Measurements from ENCODE around the gene B3GNT7.

Gene B3GNT7

DNA sequence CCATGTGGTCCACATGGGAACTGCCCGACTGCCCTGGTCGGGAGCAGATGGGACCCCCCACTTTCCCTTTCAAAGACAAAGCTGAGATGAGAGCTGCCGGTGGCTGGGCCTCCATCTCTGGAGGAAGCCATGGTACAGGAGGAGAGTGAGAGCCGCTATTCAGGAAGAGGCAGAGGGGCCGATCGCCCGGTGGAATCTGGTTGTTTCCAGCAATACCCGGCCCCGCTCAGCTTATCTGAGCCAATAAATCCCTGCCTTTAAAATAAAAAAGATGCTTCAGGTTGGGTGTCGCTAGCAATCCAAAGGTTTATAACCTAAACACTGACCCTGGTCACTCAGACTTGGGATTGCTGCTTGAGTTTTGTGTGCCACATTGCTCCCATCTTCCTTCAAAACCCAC lies 15.2 kb upstream of the B3GNT7 start:
- no peak for DNase-seq
- intact Hi-C loops (cut with DNase I), result no loop called here

DNA sequence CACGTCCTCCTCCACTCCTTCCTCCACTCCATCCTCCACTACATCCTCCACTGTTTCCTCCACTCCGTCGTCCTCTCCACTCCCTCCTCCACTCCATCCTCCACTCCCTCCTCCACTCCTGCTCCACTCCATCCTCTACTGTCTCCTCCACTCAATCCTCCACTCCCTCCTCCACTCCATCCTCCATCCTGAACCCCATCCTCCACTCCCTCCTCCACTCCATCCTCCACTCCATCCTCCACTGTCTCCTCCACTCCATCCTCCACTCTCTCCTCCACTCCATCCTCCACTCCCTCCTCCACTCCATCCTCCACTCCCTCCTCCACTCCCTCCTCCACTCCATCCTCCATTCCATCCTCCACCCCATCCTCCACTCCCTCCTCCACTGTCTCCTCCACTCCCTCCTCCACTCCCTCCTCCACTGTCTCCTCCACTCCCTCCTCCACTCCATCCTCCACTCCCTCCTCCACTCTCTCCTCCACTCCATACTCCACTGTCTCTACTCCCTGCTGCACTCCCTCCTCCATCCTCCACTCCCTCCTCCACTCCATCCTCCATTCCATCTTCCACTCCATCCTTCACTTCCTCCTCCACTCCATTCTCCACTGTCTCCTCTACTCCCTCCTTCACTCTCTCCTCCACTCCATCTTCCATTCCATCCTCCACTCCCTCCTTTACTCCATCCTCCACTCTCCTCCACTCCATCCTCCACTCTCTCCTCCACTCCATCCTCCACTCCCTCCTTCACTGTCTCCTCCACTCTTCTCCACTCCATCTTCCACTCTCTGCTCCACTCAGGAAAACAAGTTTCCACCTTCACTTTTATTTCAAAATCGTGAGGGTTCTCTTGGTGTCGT lies 14.3 kb upstream of the B3GNT7 start:
- DNase-seq, result no peak
- intact Hi-C loops (cut with DNase I), result no loop called here

DNA sequence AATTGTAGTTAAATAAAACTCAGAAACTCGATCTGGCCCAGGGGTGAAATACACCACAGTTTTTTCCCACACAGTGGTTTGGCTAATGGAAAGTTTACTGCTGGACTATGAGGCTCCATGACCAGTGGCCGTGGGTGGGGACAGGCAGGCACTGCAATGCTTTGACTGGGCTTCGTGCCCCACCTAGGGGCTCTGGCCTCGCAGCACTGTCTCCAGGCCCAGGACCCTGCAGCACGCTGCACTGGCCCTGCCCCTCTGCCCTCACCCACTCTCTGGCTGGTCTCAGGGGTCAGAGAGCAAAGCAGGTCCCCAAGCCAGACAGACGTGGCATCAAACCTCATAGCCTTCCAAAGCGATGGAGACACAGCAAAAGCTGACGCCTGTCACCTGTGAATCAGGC lies 13.4 kb upstream of the B3GNT7 start:
- DNase-seq, result no peak
- intact Hi-C loops (cut with DNase I), result no loop called here

DNA sequence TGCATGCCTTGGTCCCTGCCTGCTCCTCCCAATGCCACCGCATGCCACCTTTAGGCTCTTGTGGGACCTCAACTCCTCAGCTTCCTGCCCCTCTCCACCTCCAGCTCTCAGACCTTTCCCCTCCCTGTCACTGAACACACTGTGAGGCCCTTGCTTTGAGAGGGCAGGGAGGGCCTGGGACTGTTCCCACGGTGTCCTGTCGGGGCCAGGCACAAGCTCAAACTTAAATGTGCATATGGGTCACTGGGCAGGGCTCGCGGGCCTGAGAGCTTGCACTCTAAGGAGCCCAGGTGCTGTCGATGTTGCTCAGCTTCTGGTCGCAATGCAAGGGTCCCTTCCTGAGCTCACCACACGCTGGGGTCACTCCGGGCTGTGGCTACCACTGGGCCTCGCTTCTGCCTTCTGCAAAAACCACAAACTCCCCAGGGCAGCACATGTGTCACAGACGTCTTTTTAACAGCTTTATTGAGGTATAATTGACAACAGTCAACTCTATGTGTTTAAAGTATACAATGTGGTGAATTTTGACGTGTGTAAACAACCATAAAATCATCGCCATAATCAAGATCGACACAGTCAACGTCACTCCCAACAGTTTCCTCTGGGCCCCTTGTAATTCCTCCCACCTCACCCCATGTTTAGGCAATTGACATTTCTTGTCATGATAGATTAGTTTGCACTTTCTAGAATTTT lies 11.9 kb upstream of the B3GNT7 start:
- no peak for DNase-seq
- intact Hi-C loops (cut with DNase I), result no loop called here

DNA sequence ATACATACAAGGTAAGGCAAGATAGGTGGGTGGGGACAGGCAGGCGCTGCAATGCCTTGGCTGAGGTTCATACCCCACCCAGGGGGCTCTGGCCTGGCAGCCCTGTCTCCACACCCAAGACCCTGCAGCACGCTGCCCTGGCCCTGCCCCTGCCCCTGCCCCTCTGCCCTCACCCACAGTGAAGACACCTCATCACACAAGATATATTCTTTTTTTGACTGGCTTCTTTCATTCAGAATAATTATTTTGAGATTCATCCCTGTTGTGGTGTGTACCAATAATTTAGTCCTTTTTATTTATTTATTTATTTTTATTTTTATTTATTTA lies 11.4 kb upstream of the B3GNT7 start:
- no peak for DNase-seq
- intact Hi-C loops (cut with DNase I), result no loop called here

DNA sequence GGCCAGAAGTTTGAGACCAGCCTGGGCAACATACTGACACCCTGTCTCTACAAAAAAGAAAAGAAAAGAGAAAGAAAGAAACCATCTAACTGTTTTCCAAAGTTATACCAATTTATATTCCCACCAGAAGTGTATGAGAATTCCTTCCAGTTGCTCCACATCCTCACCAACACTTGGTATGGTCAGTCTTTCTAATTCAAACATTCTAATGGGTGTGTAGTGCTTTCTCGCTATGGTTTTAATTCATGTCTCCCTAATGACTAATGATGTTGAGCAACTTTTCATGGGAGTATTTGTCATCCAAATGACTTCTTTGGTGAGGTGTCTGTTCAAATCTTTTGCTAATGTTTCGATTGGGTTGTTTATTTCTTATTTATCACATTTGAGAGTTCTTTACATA lies 10.5 kb upstream of the B3GNT7 start:
- DNase-seq, result no peak
- intact Hi-C loops (cut with DNase I), result no loop called here

DNA sequence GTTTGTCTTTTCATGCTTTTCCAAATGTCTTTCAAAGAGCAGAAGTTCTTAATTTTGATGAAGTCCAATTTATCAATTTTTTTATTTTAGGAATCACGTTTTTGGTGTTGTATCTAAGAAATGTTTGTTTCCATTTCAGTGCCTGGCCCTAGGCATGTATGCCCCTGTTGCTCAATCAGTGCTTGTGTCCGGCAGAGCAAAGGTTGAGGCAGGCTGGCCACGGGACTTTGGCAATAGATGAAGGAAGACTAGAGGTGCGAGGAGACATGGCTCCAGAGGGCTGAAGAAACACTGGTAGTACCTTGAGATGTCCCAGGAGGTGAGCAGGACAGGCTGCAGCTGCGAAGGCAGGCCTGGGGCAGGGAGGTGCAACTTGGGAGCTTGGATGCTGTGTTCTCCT lies 10.1 kb upstream of the B3GNT7 start:
- DNase-seq, result no peak
- intact Hi-C loops (cut with DNase I), result no loop called here

DNA sequence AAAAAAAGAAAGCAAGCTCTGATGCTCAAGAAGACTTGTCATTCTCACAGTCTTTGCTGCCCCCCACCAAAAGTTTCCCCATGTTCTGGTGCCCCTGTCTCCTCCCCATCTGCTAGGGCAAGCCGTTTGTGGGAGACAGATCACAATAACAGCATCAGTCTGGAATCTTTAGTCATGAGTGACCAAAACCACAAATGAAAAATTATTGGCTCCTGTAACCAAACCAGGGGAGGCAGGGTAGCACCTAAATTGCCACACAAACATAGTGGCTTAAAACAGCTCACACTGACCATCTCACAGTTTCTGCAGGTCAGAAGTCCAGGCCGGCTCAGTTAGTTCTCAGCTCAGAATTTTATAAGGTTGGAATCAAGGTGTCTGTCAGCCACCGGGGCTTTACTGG lies 9.1 kb upstream of the B3GNT7 start:
- intact Hi-C loops (cut with DNase I), result no loop called here
- no peak for DNase-seq

DNA sequence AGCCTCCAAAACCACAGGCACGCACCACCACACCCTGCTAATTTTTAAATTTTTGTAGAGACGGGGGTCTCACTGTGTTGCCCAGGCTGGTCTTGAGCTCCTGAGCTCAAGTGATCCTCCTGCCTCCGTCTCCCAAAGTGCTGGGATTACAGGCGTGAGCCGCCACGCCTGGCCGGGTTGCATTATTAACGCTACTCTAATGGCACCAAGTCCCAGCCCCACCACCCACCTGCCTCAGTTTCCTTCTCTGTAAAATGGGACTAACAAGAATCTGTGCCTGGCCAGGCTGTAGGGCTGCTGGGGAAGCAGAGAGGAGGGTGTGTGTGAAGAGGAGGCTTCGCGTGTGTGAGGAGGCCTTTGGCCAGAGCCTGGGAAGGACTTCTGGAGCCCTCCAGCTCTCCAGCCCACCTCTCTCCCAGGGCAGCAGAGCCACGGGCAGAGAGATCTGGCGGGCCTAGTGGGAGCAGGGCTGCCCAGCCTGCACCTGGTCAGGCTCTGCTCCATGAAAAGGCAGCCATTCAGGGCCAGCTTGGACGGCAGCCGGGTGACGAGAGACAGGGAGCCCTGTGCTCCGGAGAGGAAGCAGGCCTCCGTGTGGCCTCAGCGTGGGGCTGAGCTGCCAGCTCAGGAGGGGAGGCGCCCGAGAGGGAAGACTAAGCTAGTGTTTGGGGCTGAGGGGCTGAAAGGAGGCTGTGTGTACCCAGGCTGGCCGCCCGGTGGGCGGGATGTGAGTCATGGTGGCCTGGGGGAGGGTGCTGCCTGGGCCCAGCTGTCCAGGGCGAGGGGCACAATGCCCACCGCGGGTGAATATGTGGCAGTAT lies 7.4 kb upstream of the B3GNT7 start:
- intact Hi-C loops (cut with DNase I), result no loop called here

DNA sequence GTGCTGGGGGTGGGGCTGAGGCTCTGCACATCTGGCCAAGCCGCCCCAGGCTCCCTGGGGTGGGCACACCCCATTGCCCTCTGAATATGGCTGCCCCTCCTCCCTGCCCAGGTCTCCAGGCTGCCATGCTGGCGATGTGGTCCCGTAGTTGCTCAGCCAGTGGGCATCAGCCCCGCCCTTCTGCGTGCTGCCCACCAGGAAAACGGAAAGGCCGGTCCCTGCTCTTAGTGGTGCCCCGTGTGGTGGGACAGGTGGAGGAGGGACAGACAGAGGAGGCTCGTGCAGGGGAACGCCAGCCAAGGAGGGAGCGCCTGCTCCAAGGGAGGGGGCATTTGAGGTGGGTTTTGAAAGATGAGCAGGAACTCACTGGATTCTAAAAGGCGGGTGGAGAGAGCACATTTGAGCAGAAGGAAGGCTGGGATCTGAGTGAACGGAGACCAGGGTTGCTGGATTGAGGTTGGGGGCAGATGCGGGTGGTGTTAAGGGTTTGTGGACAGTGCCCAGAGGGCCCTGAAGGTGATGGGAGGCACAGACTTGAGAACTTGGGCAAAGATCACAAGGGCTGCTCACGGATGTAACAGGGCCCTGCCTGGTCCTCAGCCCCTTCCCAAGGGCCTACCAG lies 6.7 kb upstream of the B3GNT7 start:
- no peak for DNase-seq
- intact Hi-C loops (cut with DNase I), result no loop called here

More for the DNA sequence above, 7.4 kb upstream of the B3GNT7 start:
- DNase-seq, result peak; percentile 86 to 98 (median 95)

DNA sequence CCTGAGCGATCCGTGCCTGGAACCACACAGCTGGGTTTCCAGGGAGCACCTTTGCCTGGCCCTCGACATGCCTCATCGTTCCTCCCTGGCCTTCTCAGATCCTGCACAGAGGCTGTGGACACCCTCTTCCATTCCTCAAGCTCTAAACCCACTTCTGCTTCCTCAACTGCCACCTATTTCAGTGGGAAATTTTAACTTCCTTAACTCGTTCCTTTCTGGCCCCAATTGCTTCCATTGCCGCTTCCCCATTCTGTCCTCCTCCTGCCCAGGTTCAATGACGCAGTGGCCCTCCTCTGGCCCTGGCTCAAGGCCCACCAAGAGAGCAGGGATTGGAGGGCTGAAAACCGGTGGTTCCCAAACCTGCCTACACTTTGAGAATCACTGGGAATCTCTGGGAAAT lies 4.8 kb upstream of the B3GNT7 start:
- intact Hi-C loops (cut with DNase I), result loop anchor here (5.0 kb wide), 1 partner anchor 43 kb away; no protein-coding TSS in a partner anchor
- no peak for DNase-seq

DNA sequence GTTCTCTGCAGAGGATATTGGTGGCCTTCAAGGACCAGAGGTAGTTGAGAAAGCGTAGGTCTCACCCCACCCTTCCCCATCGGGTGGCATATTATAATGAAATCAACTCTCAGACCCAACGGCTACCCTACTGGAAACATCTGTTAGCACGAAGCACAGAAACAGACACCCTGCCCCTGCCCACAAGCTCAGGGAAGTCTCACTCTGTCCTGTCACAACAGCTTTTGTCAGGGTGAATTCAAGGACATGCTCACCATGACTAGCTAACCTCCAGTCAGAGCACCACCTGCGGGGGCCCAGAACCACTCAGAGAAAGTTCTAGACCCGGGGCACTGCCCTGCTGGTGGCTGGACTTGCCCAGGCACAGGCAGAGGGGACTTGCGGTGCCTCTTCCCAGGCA lies 3.5 kb upstream of the B3GNT7 start:
- intact Hi-C loops (cut with DNase I), result loop anchor here (5.0 kb wide), 1 partner anchor 45 kb away; no protein-coding TSS in a partner anchor
- no peak for DNase-seq

DNA sequence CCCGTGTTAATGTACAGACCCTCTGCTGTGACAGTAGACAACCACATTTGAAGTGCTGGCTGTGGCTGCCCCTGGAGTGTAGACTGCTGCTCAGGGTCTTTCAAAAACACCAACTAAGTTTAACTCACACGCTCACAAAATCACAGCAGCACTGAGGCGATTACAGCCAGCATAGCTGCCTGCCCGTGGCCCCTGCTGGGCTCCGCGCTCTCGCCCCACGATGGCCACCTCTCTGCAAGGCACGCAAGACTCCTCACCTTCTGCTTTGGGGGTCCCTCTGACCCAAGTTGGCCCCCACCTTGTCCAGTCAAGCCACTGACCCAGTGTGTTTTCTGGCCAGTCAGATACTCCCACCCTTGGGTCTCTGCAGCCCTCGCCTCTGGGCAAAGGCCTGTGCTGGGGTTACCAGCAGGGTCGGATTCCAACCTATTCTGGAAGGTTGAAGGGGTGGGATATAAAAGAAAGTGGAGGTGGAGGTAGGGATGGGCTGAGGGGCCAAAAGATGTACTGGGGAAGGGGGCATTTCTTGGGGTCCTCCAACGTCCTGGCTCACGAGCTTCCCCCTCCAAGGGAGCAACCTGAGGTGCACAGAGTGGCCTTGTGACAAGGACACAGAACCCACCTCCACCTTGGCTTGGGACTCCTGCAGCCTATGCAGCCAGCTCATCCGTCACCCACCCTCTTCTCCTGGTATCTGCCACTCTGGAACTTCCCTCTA lies 2.9 kb upstream of the B3GNT7 start:
- intact Hi-C loops (cut with DNase I), result loop anchor here (5.0 kb wide), 1 partner anchor 45 kb away; no protein-coding TSS in a partner anchor
- no peak for DNase-seq

DNA sequence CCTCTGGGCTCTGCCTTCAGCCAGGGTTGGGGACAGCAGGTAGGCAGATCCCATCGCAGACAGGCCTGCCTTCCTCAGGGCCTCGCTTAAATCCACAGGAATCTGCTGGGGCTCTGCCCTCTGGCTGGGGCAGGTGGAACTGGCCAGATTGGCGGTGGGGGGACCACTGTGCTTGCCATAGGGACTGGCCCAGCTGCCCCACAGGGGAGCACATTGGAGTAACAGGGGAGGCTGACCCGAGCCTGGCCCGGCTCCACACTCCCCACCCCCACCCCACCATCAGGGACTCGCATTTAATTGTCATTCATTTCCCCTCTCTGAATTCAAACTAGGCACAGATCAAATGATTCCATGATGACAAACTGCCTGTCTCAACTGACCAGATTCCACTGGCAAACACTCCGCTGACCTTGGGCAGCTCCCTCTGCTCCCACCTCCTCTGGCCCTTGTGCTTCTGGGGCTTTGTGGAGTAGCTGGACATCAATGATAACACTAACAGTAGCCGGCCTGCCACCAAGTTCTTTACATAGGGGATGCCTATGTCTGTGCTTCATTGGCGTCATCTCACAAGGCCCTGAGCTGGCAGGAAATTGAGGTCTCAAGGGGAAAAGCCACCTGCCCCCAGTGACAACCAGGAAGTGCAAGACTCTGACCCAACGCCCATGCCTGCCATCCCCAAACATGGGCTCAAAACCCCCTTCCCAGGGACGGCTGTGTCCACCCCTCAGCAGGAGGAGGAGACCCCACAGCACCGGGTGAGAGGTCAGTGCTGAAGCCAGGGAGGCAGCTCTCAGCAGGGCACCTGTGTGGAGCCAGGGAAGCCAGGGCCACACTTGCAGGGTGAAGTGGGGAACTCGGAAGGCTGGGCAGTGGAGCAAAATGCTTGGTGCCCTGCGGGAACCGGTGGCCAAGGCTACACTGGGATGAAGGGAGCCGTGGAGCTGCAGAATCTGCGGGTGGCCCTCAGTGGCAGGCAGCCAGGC lies 2.1 kb upstream of the B3GNT7 start:
- peak in 5 of 42 donors; percentile 45 to 67 (median 52) for DNase-seq
- intact Hi-C loops (cut with DNase I), result loop anchor here (5.0 kb wide), 1 partner anchor 46 kb away; no protein-coding TSS in a partner anchor

DNA sequence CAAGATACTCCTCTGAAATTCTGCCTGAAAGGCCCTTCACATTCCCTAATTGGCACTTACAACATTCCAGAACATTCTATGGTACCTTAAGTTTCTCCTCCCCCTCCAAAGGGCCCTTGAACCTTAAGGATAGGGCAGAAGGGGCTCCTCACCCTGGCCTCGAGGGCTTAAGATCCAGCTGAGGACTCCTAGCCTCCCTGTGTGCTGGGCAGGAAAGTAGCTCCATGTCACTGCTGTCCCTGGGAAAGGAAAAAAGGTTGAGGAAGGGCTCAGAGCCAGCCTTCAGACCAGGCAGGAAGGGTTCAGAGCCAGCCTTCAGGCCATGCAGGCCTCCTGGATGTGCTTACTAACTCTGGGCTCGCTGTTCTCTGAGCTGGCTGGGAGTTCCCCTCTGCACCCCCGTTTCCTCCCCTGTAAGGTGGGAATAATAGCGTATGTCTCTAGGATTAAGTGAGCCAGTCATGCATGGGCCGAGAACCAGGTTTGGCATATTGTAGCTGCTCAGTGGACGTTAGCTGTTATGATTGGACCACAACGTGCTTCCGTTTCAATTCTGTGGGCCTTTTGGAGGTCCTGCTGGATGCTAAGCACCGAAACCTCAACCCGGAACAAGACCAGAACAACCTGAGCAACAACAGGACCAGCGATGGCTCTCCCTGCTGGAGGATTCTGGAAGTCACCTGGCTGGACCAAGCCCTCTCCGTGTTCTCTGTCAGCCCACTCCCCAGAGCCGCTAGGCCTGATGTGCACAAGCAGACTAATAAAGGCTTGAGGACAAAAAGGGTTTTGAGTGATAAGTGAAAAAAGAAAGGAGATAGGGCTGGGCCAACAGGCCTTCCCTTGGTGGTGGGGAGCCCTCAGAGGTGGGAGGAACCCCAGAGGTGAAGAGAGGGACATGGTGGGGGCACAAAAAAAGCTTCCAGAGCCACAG lies 1.0 kb upstream of the B3GNT7 start:
- no peak for DNase-seq
- intact Hi-C loops (cut with DNase I), result loop anchor here (5.0 kb wide), 1 partner anchor 47 kb away; no protein-coding TSS in a partner anchor

All from head of caudate nucleus (tissue), 42 donors.